ENCODE results near the gene PPARG.
"Not testable (repeated sequence)": the region's sequence is repeated elsewhere in the genome, so short reads cannot be mapped to it uniquely, and the experiment has no call there.

The PPARG gene

DNA sequence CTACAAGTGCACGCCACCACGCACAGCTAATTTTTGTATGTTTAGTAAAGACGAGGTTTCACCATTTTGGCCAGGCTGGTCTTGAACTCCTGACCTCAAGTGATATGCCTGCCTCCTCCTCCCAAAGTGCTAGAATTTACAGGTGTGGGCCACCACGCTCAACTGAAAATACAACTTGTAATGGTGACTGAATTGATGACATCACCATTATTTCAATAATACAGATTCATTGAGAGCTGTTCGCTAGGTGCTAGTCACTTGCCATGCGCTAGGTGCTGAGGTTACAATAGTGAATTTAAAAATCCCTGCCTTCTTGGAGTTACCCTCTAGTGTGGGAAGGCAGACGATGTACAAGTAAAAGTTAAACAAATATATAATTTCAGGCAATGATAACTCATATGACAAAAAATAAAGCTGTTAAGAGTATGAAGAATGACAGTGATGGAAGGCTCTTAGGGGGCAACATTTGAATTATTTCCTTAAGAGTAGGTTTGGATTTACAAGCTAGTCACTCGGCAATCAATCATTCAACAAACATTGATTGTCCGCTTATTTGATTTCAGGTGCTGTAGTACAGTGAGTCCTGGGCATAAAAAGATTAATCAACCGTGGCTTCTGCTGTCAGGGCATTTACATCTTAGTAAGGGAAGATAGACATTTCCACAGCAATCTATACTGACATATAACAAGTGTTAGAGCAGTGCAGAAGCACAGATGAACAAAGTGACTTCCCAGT lies 9.1 kb upstream of the PPARG start:
- DNase-seq, result peak in 1 of 3 experiments; percentile 1

DNA sequence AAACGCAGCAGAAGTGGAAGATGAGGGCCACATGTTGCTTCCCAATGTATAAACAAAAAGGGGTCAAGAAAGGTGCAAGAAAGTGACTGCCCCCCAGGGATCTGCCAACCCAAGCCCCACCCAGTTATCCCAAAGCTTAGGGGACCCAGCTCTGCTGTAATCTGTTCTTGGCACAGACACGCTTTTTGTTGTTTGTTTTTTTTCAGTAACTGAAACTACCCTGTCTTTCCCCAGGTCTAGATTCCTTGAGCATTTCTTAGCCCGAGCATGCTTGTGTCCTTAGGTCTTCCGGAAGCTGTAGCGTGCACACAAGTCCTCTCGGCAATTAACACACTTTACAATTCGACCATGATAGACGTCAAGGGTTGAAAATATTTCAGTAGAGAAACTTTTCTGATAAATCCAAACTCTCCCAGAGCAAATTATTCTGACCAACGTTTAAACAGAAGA lies 8.5 kb upstream of the PPARG start:
- no peak for DNase-seq

DNA sequence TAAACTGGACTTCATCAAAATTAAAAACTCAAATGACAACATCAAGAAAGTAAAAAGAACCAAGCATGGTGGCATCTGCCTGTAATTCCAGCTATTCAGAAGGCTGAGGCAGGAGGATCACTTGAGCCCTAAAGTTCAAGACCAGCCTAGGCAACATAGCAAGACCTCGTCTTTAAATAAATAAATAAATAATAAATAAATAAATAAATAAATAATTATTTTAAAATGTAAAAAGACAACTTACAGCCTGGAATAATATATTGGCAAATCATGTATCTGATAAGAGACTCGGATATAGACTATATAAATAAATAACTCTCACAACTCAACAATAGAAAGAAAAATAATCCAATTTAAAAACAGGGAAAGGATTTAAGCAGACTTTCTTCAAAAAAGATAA lies 4.3 kb upstream of the PPARG start:
- no peak for DNase-seq

GRCh38 chr3:12285003-12285555 lies 3.8 kb upstream of the PPARG start:
- no peak for DNase-seq

GRCh38 chr3:12285779-12286178 lies 3.1 kb upstream of the PPARG start:
- not testable (repeated sequence) for DNase-seq

DNA sequence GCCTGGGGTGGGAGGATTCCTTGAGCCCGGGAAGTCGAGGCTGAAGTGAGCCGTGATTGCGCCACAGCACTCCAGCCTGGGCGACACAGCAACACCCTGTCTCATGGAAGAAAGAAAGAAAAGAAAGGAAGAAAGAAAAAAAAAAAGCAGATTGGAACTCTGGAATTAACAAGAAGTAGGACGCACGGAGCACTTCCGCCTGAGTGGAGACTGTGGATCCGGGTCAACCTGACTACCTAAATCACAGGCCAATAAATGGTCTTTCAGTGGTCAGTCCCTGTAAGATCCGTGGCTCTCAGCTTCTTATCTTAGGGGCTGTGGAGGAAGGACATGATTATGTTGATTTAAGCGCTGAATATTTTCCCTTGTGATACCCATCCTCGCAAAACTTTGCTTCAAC lies 2.4 kb upstream of the PPARG start:
- DNase-seq, result no peak

- DNase-seq, result peak in 2 of 3 experiments; percentile 9 to 26
These were observed 1.7 kb upstream of the PPARG start for GRCh38 chr3:12286927-12287726.

DNA sequence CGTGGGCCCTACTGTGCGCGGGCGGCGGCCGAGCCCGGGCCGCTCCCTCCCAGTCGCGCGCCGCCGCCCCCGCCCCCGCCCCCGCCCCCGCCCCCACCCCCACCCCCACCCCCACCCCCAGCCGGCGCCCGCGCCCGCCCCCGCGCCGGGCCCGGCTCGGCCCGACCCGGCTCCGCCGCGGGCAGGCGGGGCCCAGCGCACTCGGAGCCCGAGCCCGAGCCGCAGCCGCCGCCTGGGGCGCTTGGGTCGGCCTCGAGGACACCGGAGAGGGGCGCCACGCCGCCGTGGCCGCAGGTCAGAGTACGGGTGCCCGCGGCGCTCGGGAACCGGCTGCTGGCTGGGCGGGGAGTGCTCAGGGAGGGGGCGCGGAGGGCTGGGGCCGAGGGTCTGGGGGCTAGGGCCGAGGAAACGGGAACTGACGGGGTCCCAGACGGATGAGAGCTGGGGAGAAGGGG lies 1.1 kb upstream of the PPARG start:
- DNase-seq, result peak in 2 of 3 experiments; percentile 26 to 31

DNA sequence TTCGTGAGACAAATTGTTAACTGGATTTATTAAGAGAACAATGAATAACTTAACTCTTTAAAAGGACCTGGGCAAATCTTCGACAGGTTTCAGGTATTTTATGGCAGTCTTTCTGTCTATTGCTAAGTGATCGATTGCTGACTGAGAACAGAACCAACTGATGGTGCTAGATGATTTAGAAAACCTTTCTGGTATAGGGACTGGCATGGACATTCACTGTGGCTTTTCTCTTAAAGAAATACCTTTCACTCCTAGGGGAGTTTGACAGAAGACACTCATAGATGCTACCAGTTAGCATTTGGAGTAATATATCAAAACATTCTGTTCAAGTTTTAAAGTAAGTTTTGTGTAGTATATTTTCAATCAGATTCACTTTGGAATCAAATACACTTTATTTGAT lies 654 bp downstream of the PPARG start:
- DNase-seq, result no peak

DNA sequence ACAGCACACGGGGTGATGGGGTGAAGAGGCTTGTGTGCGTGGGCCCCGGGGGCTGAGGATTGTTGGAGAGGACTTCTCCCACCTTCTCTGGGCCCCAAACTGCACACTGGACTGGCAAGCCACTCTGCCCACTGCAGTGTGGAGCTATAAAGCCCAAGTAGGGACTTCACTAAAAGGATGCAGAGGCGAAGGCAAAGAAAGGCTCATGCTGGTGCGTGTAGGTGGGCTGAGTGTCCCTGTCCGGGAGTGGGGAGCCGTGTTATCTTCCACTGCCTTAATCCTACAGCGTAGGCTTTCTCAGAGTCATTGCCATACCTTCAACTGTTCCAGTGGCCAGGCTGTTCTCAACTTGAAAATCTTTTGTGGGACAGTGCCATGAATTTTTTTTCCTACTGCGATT lies 3.9 kb downstream of the PPARG start:
- DNase-seq, result no peak

GRCh38 chr3:12294885-12295580 lies 6.2 kb downstream of the PPARG start:
- no peak for DNase-seq

- no peak for DNase-seq
These were observed 7.6 kb downstream of the PPARG start for GRCh38 chr3:12296511-12296910.

DNA sequence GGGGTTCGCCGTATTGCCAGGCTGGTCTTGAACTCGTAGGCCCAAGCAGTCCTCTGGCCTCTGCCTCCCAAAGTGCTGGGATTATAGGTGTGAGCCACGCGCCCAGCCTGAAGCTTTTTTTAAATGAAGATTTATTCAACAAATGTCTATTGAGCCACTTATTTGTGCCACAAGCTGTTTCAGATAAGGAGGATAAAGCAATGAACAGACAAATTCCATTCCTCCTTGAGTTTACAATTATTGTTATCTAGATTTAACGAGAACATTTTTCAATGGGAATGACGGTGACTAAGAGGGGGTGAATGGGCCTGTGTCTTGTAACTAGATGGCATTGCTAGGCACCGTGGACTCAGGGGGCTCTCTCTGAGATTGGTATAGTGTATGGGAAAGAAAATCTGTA lies 10.2 kb downstream of the PPARG start:
- no peak for DNase-seq

DNA sequence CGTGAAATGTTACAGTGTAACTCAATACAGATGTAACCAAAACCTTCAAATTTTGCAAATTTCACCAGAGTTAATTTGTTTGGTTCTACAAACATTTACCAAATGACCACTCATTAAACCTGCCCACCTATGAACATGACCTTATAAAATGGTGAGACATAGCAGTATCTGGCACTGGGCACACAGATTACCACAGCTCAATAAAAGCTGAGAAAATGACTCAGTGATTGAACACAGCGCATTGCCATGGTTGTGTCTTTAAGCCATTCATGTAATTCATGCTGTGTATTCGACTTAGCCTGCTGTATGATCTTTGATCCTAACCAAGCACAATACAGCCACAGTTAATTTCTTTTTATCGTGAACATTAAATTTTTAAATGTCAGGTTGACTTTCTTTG lies 11.3 kb downstream of the PPARG start:
- DNase-seq, result no peak

DNA sequence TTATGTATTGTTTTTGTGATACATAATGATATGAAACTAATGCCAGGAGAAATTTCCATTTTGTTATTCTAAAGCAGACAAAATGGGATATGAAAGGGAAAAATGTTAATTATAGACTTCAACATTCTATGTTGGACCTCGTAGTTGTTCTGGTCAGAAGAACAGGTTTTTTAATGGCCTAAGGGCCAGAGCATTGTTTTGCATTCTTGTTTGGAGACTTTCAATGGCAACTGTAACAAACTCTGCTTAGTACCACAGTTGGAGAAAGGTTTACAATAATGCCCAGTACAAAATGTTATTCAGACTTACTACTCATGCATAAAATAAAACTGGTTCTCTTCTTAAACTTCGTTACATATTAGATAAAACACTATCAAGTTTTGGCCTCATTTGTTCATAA lies 12.2 kb downstream of the PPARG start:
- DNase-seq, result peak in 1 of 3 experiments; percentile 0

DNA sequence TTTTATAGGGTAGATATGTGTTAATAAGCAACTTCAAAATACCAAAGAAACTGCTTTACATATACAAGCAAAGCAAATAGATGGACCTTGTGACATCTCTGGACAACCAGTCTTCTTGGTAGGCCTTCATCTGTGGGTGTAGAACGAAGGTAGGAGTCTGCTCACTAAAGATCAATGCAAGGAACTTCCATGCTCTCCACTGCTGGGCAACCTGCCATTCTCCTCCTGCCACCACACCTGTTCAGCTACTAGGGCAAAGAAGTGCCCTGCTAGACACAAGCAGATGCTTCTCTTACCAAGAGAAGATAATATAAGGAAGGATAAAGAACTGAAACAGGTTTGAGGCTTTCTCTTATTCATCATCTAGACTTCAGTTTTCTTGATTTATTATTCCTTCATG lies 12.6 kb downstream of the PPARG start:
- DNase-seq, result no peak

- DNase-seq, result no peak
These were observed 13.7 kb downstream of the PPARG start for GRCh38 chr3:12302564-12302963.

DNA sequence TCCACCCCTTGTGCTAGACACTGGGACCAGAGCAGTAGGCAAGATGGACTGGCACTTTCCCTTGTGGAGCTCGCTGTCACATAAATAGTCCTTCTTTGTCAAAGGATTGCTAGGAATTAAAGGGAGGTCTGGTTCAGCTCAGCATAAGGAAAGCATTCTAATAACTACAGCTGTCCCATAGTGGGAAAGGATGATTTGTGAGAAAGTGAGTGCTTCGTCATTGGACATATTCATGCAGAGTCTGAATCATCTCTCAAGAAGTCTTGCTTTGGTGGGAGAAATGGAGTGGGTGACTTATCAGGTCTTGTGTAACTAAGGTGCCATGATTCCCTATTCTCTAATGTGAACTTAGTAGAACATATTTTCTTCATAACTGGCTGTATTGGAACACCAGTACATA lies 14.7 kb downstream of the PPARG start:
- no peak for DNase-seq

GRCh38 chr3:12303993-12304392 lies 15.1 kb downstream of the PPARG start:
- DNase-seq, result no peak

- no peak for DNase-seq
These were observed 18.3 kb downstream of the PPARG start for GRCh38 chr3:12307136-12307535.

DNA sequence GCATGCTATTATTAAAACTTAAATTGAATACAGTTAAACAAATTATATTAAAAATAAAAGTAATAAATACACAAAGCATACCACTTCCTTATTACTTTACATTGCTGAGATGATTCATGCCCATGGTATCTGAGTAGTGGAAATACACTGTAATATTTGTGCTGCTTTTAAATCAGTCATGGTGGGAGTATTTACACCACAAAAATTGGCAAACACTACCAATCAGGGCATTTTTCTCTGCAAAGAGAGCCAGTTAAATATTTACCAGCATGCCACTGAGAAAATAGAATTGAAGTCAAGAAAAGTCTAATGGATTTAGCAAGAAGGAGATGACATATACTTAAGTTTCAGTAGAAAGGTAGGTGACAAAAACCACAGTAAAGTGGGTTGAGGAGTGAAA lies 19.6 kb downstream of the PPARG start:
- no peak for DNase-seq

DNA sequence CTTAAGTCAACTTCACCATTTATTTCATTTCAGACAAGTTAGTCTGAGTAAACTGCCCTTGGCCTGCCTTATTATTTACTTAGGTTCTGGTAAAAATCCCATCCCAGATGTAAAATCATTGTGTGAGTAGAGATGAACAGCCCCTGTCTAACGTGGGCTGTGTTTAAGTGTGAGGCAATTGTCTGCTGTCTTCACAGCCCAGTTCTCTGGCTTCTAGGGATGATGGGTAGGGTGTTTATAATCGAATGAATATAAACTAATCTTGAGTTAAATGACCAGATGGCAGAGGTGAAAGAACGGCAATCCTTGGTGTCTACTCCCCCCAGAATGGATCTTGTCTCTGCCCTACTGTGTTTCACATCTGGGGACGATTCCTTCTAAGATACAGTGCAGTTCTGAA lies 20.8 kb downstream of the PPARG start:
- DNase-seq, result no peak

- no peak for DNase-seq
These were observed 23.1 kb downstream of the PPARG start for GRCh38 chr3:12312010-12312409.
